ENCODE measurements around the gene SLC25A45. TPM values are rescaled to one million over a fixed set of nuclear protein-coding genes. Genes with fewer than 3 reads are reported as not detected.

Gene SLC25A45
- total and polyA plus RNA-seq, 9 donors, result 2.7 to 8.7 (median 3.4) TPM

- intact Hi-C loops (cut with DNase I), result no loop called here
- Histone ChIP-seq H3K9me3 (no peaks in the 10 kb centered on the region), H3K27ac (no peak overlapping the region), H3K27me3 (no peaks in the 10 kb centered on the region), H3K4me1 (ENCODE audit: insufficient read depth) (no peaks in the 10 kb centered on the region), H3K4me3 (no peak overlapping the region), H3K36me3 (no peaks in the 10 kb centered on the region)
- 72 to 79% (median 76%) methylated on average over 12 of the region's 12 CpGs for WGBS, 3 donors
- no peak for DNase-seq
- TF ChIP-seq CTCF (IDR thresholded peaks at IDR 0.05) (no peak), POLR2A (IDR thresholded peaks at IDR 0.05) (no peak), EP300 (IDR thresholded peaks at IDR 0.05) (no peak)
These were observed 21.2 kb upstream of the SLC25A45 start for GRCh38 chr11:65403607-65404121.

- intact Hi-C loops (cut with DNase I), result no loop called here
- H3K4me1 ChIP-seq (ENCODE audit: insufficient read depth), result no peaks in the 10 kb centered on the region
- no peaks in the 10 kb centered on the region for H3K27me3 ChIP-seq
- H3K9me3 ChIP-seq, result no peaks in the 10 kb centered on the region
- no peak overlapping the region for H3K27ac ChIP-seq
- H3K36me3 ChIP-seq, result no peaks in the 10 kb centered on the region
- WGBS, 3 donors, result 67 to 84% (median 70%) methylated on average over 2 of the region's 2 CpGs
- no peak for DNase-seq
- H3K4me3 ChIP-seq, result no peak overlapping the region
- TF ChIP-seq POLR2A (IDR thresholded peaks at IDR 0.05) (no peak), EP300 (IDR thresholded peaks at IDR 0.05) (no peak), CTCF (IDR thresholded peaks at IDR 0.05) (no peak)
These were observed 20.3 kb upstream of the SLC25A45 start for GRCh38 chr11:65402790-65403189.

GRCh38 chr11:65401803-65402248 lies 19.4 kb upstream of the SLC25A45 start:
- H3K36me3 ChIP-seq, result no peaks in the 10 kb centered on the region
- 86 to 90% (median 88%) methylated on average over 10 of the region's 10 CpGs for WGBS, 3 donors
- H3K27ac ChIP-seq, result no peak overlapping the region

GRCh38 chr11:65401073-65401802 lies 18.8 kb upstream of the SLC25A45 start:
- intact Hi-C loops (cut with DNase I), result no loop called here
- Histone ChIP-seq H3K36me3 (no peaks in the 10 kb centered on the region), H3K27me3 (no peaks in the 10 kb centered on the region), H3K27ac (no peak overlapping the region), H3K9me3 (no peaks in the 10 kb centered on the region), H3K4me1 (ENCODE audit: insufficient read depth) (no peaks in the 10 kb centered on the region), H3K4me3 (no peak overlapping the region)
- TF ChIP-seq CTCF (IDR thresholded peaks at IDR 0.05) (no peak), EP300 (IDR thresholded peaks at IDR 0.05) (no peak), POLR2A (IDR thresholded peaks at IDR 0.05) (no peak)
- WGBS, 3 donors, result 74 to 81% (median 80%) methylated on average over 16 of the region's 16 CpGs
- DNase-seq, result no peak

More at GRCh38 chr11:65401803-65402248, 19.4 kb upstream of the SLC25A45 start:
- Histone ChIP-seq H3K9me3 (no peaks in the 10 kb centered on the region), H3K27me3 (no peaks in the 10 kb centered on the region), H3K4me3 (no peak overlapping the region), H3K4me1 (ENCODE audit: insufficient read depth) (no peaks in the 10 kb centered on the region)
- intact Hi-C loops (cut with DNase I), result no loop called here
- TF ChIP-seq CTCF (IDR thresholded peaks at IDR 0.05) (no peak), EP300 (IDR thresholded peaks at IDR 0.05) (no peak), POLR2A (IDR thresholded peaks at IDR 0.05) (no peak)
- DNase-seq, result no peak
